ENCODE data around the gene CCDC38.

GRCh38 chr12:95990136-95990535 is 47.7 kb upstream of the CCDC38 start:
- TF ChIP-seq CTCF (IDR thresholded peaks at IDR 0.05), result no peak
- no peak for TF ChIP-seq EZH2phosphoT487 (IDR thresholded peaks at IDR 0.05)
- no peak for TF ChIP-seq EZH2 (IDR thresholded peaks at IDR 0.05)
